Liver (tissue), 3 donors: ENCODE results near the gene AEBP1.

ENCODE experiments used
- ATF3 ChIP-seq: IDR thresholded peaks from 2 replicates; pipeline ENCODE4 v1.6.1; 2016; ENCODE audit warnings: antibody characterized with exemption
- CTCF ChIP-seq: fragments of 150-350 bp; IDR thresholded peaks from 2 replicates; pipeline ENCODE4 v1.5.1; 2017; ENCODE audit warnings: improper control_type of control experiment, low read depth, low read length; ENCODE audit not compliant: missing input control
- EGR1 ChIP-seq, 2 donors: IDR thresholded peaks; 2 replicates each; pipeline ENCODE4 v1.6.1; 2016 to 2018; ENCODE audit warnings: antibody characterized with exemption in 2 of 2, low read depth in 2 of 2
- YY1 ChIP-seq: IDR thresholded peaks from 2 replicates; pipeline ENCODE4 v1.6.1; 2016; ENCODE audit warnings: antibody characterized with exemption, mild to moderate bottlenecking
- donor health status: healthy.
- donor health status: healthy.

DNA sequence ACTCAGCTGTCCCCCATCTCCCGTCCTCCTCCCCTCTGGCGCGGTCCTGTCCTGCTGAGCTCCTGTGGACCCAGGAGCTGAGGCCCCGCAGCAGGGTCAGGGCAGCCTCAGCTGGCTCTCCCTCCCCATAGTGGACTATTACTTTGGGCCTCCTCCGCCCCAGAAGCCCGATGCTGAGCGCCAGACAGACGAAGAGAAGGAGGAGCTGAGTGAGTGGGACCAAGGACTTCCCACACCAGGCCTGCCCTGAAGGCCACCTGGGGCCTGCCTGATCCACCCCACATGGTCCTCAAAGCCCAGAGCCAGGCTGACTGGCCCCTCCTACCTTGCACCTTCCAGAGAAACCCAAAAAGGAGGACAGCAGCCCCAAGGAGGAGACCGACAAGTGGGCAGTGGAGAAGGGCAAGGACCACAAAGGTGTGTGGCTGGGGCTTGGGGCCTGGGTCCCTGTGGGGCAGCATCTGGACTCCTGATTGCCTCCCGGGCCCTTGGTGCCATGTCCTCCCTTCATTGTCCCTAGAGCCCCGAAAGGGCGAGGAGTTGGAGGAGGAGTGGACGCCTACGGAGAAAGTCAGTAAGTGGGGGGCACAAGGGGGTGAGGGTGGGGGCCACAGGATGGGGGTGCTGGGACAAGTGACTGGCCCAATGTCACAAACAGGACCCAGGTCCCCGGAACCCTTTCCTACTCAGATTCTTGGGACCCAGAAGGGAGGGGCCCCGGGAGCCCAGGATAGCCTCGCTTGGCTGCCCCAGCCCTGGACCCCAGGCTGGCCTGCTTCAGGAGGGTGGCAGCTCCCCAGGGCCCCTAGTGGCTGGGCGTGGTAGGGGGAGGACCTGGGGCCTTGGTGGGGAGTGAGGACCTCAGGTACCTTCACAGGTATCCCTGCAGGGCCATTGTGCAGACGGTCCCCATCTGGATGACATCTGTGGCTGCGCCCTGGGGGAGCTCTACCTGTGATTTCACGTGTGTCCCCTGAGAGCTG lies 4.9 kb downstream of the AEBP1 start:
- no peak for TF ChIP-seq YY1
- no peak for TF ChIP-seq CTCF
- no peak for TF ChIP-seq EGR1 (IDR thresholded peaks at IDR 0.05; ENCODE audit: low read depth in 2 of 2)
- no peak for TF ChIP-seq ATF3
